SH-SY5Y (cell line): ENCODE data around the gene NANP.

ENCODE experiments used
- GATA2 ChIP-seq: IDR thresholded peaks from 2 replicates; pipeline ENCODE4 v1.6.1; 2011; ENCODE audit warnings: mild to moderate bottlenecking, low read depth, low read length
- GATA3 ChIP-seq: IDR thresholded peaks from 2 replicates; pipeline ENCODE4 v1.6.1; 2011; ENCODE audit warnings: low read depth, mild to moderate bottlenecking, low read length, moderate library complexity

- TF ChIP-seq GATA2 (no peak), GATA3 (no peak)
Measured at GRCh38 chr20:25623736-25624499, at the start of gene NANP.
